SK-N-MC (cell line): ENCODE measurements around the gene GLI3.

Experiments
- DNase-seq: peaks from one replicate; pipeline ENCODE4 v3.0.0-alpha.2; 2011; ENCODE audit warnings: low read depth, low spot score
- H3K27ac ChIP-seq: fragments of 200-600 bp; sonication (generic); 2 replicates; pipeline ENCODE4 v1.5.1; 2016; ENCODE audit warnings: mixed run types
- H3K36me3 ChIP-seq: fragments of 200-600 bp; sonication (generic); 2 replicates; pipeline ENCODE4 v1.6.1; 2017; ENCODE audit warnings: antibody characterized with exemption, low read length, mixed read lengths; ENCODE audit not compliant: insufficient read depth
- H3K4me3 ChIP-seq: fragments of 200-600 bp; sonication (generic); 2 replicates; pipeline ENCODE4 v1.5.1; 2016
- H3K9ac ChIP-seq: fragments of 200-600 bp; sonication (generic); 2 replicates; pipeline ENCODE4 v1.8.0; 2017; ENCODE audit warnings: mixed run types, mixed read lengths; ENCODE audit not compliant: insufficient read length
- H3K9me3 ChIP-seq: fragments of 200-600 bp; sonication (generic); 2 replicates; pipeline ENCODE4 v1.6.1; 2017; ENCODE audit warnings: low read depth, mild to moderate bottlenecking, antibody characterized with exemption, low read length, moderate library complexity, mixed read lengths
- EZH2 ChIP-seq: fragments of 200-600 bp; sonication (generic); IDR thresholded peaks from one replicate; pipeline ENCODE4 v1.6.1; 2017; ENCODE audit warnings: antibody characterized with exemption
- FOXP2 ChIP-seq: optimal IDR thresholded peaks from 2 replicates; pipeline ENCODE3; 2011; ENCODE audit warnings: mild to moderate bottlenecking, moderate library complexity; ENCODE audit not compliant: insufficient read depth; ENCODE audit errors: extremely low read length, control extremely low read depth
- POLR2AphosphoS5 ChIP-seq: IDR thresholded peaks from 2 replicates; pipeline ENCODE4 v1.6.1; 2012; ENCODE audit warnings: mild to moderate bottlenecking, low read depth, low read length, borderline replicate concordance

GLI3 gene

GRCh38 chr7:41964849-41965745, 271.9 kb downstream of the GLI3 start:
- Histone ChIP-seq H3K27ac (no peak overlapping the region), H3K4me3 (no peak overlapping the region), H3K9ac (no peak overlapping the region), H3K9me3 (no peaks in the 10 kb centered on the region), H3K36me3 (no peaks in the 10 kb centered on the region)
- TF ChIP-seq POLR2AphosphoS5 (no peak), EZH2 (no peak), FOXP2 (no peak)
- no peak for DNase-seq

DNA sequence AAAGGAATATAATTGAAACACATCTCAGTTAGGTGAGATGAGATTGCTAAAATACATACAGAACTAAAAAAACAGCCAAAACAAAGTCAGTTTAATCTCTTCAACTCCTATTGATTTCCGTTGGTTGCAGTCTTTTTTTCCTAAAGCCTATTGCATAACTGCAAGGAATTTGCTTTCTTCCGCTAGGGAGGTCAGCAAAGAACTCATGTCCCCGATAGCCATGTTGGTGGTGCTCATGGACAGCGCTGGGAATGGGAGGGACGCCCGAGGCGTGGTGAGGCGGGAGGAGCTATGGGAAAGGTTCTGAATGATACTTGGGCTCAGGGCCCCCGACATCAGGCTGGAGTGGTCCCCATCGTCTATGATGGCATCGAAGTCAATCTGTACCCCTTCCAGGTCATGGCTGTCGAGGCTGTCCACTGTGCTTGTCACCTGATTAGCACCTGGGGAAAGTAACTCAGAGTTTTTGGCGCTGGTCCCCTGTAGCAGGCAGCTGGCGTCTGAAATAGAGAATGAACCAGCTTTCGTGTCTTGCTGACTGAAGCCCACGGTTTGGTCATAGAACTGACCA, 272.7 kb downstream of the GLI3 start:
- DNase-seq, result no peak
- no peak overlapping the region for H3K9ac ChIP-seq
- no peak overlapping the region for H3K4me3 ChIP-seq
- TF ChIP-seq POLR2AphosphoS5, result no peak
- no peak for TF ChIP-seq FOXP2
- no peak for TF ChIP-seq EZH2
- no peak overlapping the region for H3K27ac ChIP-seq
- H3K36me3 ChIP-seq, result no peaks in the 10 kb centered on the region
- H3K9me3 ChIP-seq, result no peaks in the 10 kb centered on the region

GRCh38 chr7:41956705-41957104, 280.3 kb downstream of the GLI3 start:
- no peak for DNase-seq
- Histone ChIP-seq H3K4me3 (no peak overlapping the region; the same call in 1 of the 2 replicates), H3K36me3 (no peaks in the 10 kb centered on the region), H3K9me3 (no peaks in the 10 kb centered on the region), H3K9ac (no peak overlapping the region), H3K27ac (no peak overlapping the region)
- TF ChIP-seq FOXP2, result no peak
- no peak for TF ChIP-seq EZH2

DNA sequence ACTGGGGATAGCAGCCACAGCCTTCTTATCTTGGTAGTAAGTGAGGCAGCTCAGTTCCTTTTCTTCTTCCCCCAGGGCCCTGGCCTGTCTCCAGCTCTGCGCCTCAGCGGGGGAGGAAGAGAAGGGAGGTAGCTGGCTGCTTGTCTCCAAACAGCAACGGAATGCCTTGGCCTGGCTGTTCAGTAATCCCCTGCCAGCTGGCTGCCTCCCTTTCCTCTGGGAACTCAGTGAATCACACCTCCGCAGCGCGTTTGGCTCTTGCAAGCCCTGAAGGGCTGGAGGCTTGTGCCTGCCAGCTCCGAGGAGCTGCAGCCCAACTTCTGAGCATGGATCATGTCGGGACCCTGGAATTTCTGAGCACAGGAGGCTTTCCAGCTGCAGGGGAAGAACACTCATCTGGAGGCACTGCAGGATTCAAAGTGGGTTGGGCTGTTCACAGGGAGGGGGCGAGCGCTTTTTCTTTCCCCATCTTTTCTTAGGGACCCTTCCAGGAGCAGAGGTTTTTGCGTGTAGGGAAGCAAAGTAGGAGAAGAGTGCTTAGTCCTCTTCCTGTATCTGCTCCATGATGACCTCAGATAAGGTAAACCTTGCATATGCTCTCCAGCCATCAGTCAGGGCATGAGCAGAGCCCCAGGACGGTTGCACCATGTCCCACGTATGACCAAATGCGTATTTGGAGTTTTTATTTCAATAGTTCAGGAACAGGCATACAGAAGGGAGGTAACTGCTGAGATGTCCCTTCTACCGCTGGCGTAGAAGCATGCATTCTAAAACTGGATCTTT, 280.9 kb downstream of the GLI3 start:
- no peaks in the 10 kb centered on the region for H3K36me3 ChIP-seq
- no peak for TF ChIP-seq EZH2
- peak; percentile 31; the same call in 1 of the 2 replicates for TF ChIP-seq POLR2AphosphoS5
- TF ChIP-seq FOXP2, result peak; percentile 92
- no peak overlapping the region; the same call in 1 of the 2 replicates for H3K27ac ChIP-seq
- peak overlapping the region; percentile 63 for H3K4me3 ChIP-seq
- H3K9ac ChIP-seq, result no peak overlapping the region
- DNase-seq, result peak; percentile 92
- no peaks in the 10 kb centered on the region for H3K9me3 ChIP-seq

DNA sequence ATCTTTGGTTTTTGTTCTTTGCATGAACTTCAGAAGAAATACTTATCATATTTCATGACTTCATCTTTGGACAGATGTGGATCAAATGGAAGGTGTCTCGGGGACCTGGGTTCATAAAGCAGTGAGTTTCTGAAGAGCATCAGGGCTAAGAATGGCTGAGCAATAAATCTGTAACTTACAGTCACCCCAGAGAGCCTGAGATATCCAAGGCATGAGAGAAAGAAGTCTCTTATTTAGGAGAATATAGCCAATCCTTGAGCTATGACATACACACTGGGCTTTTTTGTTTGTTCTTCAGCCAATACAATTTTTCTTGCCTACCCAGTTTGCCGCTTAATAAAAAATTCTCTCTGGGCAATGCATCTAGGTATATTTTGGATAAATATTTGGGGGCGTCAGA, 281.6 kb downstream of the GLI3 start:
- TF ChIP-seq FOXP2 (no peak), POLR2AphosphoS5 (no peak), EZH2 (no peak)
- no peak for DNase-seq
- no peaks in the 10 kb centered on the region for H3K36me3 ChIP-seq
- no peaks in the 10 kb centered on the region for H3K9me3 ChIP-seq
- H3K27ac ChIP-seq, result no peak overlapping the region; the same call in 1 of the 2 replicates
- H3K4me3 ChIP-seq, result peak overlapping the region; percentile 63
- no peak overlapping the region for H3K9ac ChIP-seq

GRCh38 chr7:41954976-41955375, 282.0 kb downstream of the GLI3 start:
- TF ChIP-seq EZH2 (no peak), FOXP2 (no peak), POLR2AphosphoS5 (no peak)
- Histone ChIP-seq H3K36me3 (no peaks in the 10 kb centered on the region), H3K4me3 (no peak overlapping the region), H3K9ac (no peak overlapping the region), H3K9me3 (no peaks in the 10 kb centered on the region), H3K27ac (no peak overlapping the region)
- no peak for DNase-seq

DNA sequence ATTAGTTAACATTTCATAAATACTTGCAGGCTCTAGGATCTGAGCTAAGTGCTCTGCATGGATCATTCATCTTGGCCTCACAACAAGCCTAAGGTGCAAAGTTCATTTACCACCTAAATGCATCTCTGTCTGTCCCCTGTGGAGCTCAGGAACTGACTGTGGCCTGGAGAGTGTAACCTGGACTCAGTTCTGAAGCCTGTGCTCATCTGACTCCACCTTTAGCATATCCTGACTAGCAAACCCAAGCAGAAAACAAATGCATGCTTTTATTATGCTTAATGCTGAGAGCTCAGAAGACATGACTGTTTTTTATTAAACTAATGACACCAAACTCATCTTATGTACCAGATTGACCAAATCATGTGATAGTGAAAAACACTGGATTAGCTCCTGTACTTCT, 288.5 kb downstream of the GLI3 start:
- H3K27ac ChIP-seq, result no peak overlapping the region
- DNase-seq, result no peak
- no peaks in the 10 kb centered on the region for H3K36me3 ChIP-seq
- H3K9ac ChIP-seq, result no peak overlapping the region
- H3K4me3 ChIP-seq, result no peak overlapping the region
- no peaks in the 10 kb centered on the region for H3K9me3 ChIP-seq
- no peak for TF ChIP-seq FOXP2

- Histone ChIP-seq H3K9ac (no peak overlapping the region), H3K4me3 (peak overlapping the region; percentile 44), H3K36me3 (no peaks in the 10 kb centered on the region), H3K9me3 (no peaks in the 10 kb centered on the region), H3K27ac (no peak overlapping the region)
- TF ChIP-seq FOXP2 (no peak), POLR2AphosphoS5 (no peak), EZH2 (no peak)
- no peak for DNase-seq
Observed at GRCh38 chr7:41943094-41943577, 293.9 kb downstream of the GLI3 start.
